ENCODE results near the gene SERPINI1. TPM values are rescaled to one million over a fixed set of nuclear protein-coding genes. Genes with fewer than 3 reads are reported as not detected.

Gene SERPINI1
- total and polyA plus RNA-seq, 3 donors from 2014 or later = 13.3 to 24.0 (median 17.6) TPM

GRCh38 chr3:167866331-167866730 lies 130.8 kb downstream of the SERPINI1 start:
- no peaks in the 10 kb centered on the region for H3K27me3 ChIP-seq
- intact Hi-C loops (cut with DNase I; ENCODE audit: low total_unique reads) = no loop called here
- H3K36me3 ChIP-seq (ENCODE audit: low read depth, missing control alignments) = no peaks in the 10 kb centered on the region
- DNase-seq = no peak
- 87 to 96% methylated on average over 1 of the region's 1 CpG for WGBS, 2 donors
- no peaks in the 10 kb centered on the region for H3K9me3 ChIP-seq
- H3K4me3 ChIP-seq = no peak overlapping the region
- TF ChIP-seq CTCF (IDR thresholded peaks at IDR 0.05) (no peak), POLR2A (IDR thresholded peaks at IDR 0.05) (no peak)
- no peaks in the 10 kb centered on the region for H3K4me1 ChIP-seq
- no peak overlapping the region for H3K27ac ChIP-seq

- no peaks in the 10 kb centered on the region for H3K4me1 ChIP-seq
- H3K4me3 ChIP-seq = no peak overlapping the region
- no peak for DNase-seq
- WGBS, 2 donors = 83 to 90% methylated on average over 1 of the region's 1 CpG
- TF ChIP-seq POLR2A (IDR thresholded peaks at IDR 0.05) (no peak), CTCF (IDR thresholded peaks at IDR 0.05) (no peak)
- H3K36me3 ChIP-seq (ENCODE audit: low read depth, missing control alignments) = no peaks in the 10 kb centered on the region
- H3K27me3 ChIP-seq = no peaks in the 10 kb centered on the region
- H3K27ac ChIP-seq = no peak overlapping the region
- no peaks in the 10 kb centered on the region for H3K9me3 ChIP-seq
- intact Hi-C loops (cut with DNase I; ENCODE audit: low total_unique reads) = no loop called here
Observed at GRCh38 chr3:167867981-167868380, 132.5 kb downstream of the SERPINI1 start.

DNA sequence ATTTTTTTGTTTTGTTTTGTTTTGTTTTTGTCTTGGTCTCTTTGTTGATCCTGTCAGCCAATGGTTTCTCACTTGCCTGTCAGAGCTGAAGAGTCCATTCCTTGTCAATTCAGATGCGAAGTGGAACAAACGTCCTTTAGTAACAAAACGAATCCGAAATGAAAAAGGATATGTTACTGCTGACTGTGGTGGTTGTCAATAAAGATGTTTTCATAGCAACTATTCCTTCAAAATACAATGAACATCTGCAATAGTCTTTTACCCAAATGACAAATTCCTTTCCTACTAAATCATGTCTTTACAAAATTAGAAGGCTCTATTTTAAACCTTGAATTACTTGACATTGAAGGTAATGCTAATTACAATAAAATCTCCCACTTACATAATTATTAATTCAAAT lies 134.7 kb downstream of the SERPINI1 start:
- Histone ChIP-seq H3K27me3 (no peaks in the 10 kb centered on the region), H3K36me3 (ENCODE audit: low read depth, missing control alignments) (no peaks in the 10 kb centered on the region), H3K9me3 (no peaks in the 10 kb centered on the region), H3K4me1 (no peaks in the 10 kb centered on the region), H3K27ac (no peak overlapping the region), H3K4me3 (no peak overlapping the region)
- intact Hi-C loops (cut with DNase I; ENCODE audit: low total_unique reads) = no loop called here
- 73 to 89% methylated on average over 4 of the region's 4 CpGs for WGBS, 2 donors
- no peak for DNase-seq
- no peak for TF ChIP-seq POLR2A (IDR thresholded peaks at IDR 0.05)
- TF ChIP-seq CTCF (IDR thresholded peaks at IDR 0.05) = no peak

GRCh38 chr3:167870759-167871158 lies 135.2 kb downstream of the SERPINI1 start:
- TF ChIP-seq CTCF (IDR thresholded peaks at IDR 0.05) = no peak
- TF ChIP-seq POLR2A (IDR thresholded peaks at IDR 0.05) = no peak
- DNase-seq = no peak
- 88 to 90% methylated on average over 4 of the region's 4 CpGs for WGBS, 2 donors
- Histone ChIP-seq H3K4me3 (no peak overlapping the region), H3K9me3 (no peaks in the 10 kb centered on the region), H3K27me3 (no peaks in the 10 kb centered on the region), H3K36me3 (ENCODE audit: low read depth, missing control alignments) (no peaks in the 10 kb centered on the region), H3K27ac (no peak overlapping the region), H3K4me1 (no peaks in the 10 kb centered on the region)
- intact Hi-C loops (cut with DNase I; ENCODE audit: low total_unique reads) = no loop called here

DNA sequence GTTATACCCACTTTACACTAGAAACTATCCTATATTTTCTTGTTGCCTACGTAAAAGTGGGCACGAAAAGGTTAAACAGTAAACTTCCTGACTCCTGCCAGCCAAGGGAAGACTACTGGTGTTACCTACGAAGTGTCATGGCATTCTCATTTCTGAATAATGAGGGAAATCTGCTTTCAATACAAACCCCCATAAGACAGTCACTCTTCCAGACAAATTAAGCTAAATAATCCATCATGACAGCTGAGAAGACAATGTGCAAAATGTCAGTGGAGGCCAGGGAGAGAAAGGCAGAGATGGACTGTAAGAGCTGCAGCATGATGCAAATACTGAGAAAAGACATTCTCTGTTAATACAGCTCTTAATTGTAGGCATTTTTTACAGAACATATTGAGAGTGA lies 136.5 kb downstream of the SERPINI1 start:
- TF ChIP-seq CTCF (IDR thresholded peaks at IDR 0.05) = no peak
- TF ChIP-seq POLR2A (IDR thresholded peaks at IDR 0.05) = no peak
- Histone ChIP-seq H3K4me1 (no peaks in the 10 kb centered on the region), H3K9me3 (no peaks in the 10 kb centered on the region), H3K27ac (no peak overlapping the region), H3K4me3 (no peak overlapping the region), H3K27me3 (no peaks in the 10 kb centered on the region), H3K36me3 (ENCODE audit: low read depth, missing control alignments) (no peaks in the 10 kb centered on the region)
- no peak for DNase-seq
- intact Hi-C loops (cut with DNase I; ENCODE audit: low total_unique reads) = no loop called here
- WGBS, 2 donors = 88% methylated on average over 3 of the region's 3 CpGs

Data from testis (tissue), 3 donors.